Breast epithelium (tissue), 4 donors: Measurements from ENCODE around the gene HRH1. TPM values are rescaled to one million over a fixed set of nuclear protein-coding genes. Genes with fewer than 3 reads are reported as not detected.
A peak's percentile ranks its signal among the peaks of the same experiment; 100 is the strongest.

Source experiments
- DNase-seq, 2 donors: peaks; one replicate each; pipeline ENCODE4 v3.0.0-alpha.2; 2019; ENCODE audit warnings: low spot score in 2 of 2
- H3K27ac ChIP-seq, 2 donors: fragments of 200-600 bp; sonication (generic) in 1 of 2; one replicate each; pipeline ENCODE4 v1.5.1; 2016 to 2019; ENCODE audit warnings: mild to moderate bottlenecking in 1 of 2
- H3K27me3 ChIP-seq, 2 donors: fragments of 200-600 bp; sonication (generic) in 1 of 2; one replicate each; pipeline versions ENCODE4 v1.5.1 to v1.6.0; 2017 to 2019; ENCODE audit warnings: control low read depth in 1 of 2, mild to moderate bottlenecking in 1 of 2
- H3K36me3 ChIP-seq: fragments of 200-600 bp; one replicate; pipeline ENCODE4 v1.5.1; 2019
- H3K4me1 ChIP-seq, 2 donors: fragments of 200-600 bp; sonication (generic); one replicate each; pipeline ENCODE4 v1.5.1; 2016 to 2019; ENCODE audit warnings: control low read depth in 1 of 2
- H3K4me3 ChIP-seq, 3 donors: fragments of 200-600 bp; sonication (generic); 1 replicate in 2 of 3; 2 replicates in 1 of 3; pipeline ENCODE4 v1.5.1; 2016 to 2019; ENCODE audit warnings: mild to moderate bottlenecking in 3 of 3, moderate library complexity in 2 of 3
- H3K9me3 ChIP-seq, 2 donors: fragments of 200-600 bp; sonication (generic) in 1 of 2; one replicate each; pipeline ENCODE4 v1.5.1; 2016 to 2019; ENCODE audit warnings: control low read depth in 1 of 2
- CTCF ChIP-seq, 3 donors: fragments of 450-650 bp; IDR thresholded peaks; one replicate each; pipeline ENCODE4 v1.5.1; 2016 to 2017; ENCODE audit warnings: antibody characterized with exemption in 3 of 3, mild to moderate bottlenecking in 3 of 3, moderate library complexity in 3 of 3
- POLR2A ChIP-seq: fragments of 450-650 bp; IDR thresholded peaks from one replicate; pipeline ENCODE4 v1.6.1; 2016; ENCODE audit warnings: antibody characterized with exemption, mild to moderate bottlenecking, moderate library complexity
- POLR2AphosphoS5 ChIP-seq, 3 donors: sonication (generic); formaldehyde crosslinking; IDR thresholded peaks; one replicate each; pipeline ENCODE4 v1.6.1; 2017; ENCODE audit warnings: antibody characterized with exemption in 3 of 3
- intact Hi-C: fragments of 100-400 bp; cut with DNase I; formaldehyde crosslinking; loops from one replicate; pipeline ENCODE4 v1.15.1; 2023; ENCODE audit warnings: low total_unique reads
- total RNA-seq, 3 donors: library from RNA; depleted of rRNA; stranded (reverse); fragments of >200 nt; gene quantifications; one replicate each; pipeline ENCODE4 v1.1.0, GENCODE V29; 2016

Gene HRH1
- total RNA-seq, 3 donors from 2014 or later = 3.8 to 4.2 (median 3.9) TPM

DNA sequence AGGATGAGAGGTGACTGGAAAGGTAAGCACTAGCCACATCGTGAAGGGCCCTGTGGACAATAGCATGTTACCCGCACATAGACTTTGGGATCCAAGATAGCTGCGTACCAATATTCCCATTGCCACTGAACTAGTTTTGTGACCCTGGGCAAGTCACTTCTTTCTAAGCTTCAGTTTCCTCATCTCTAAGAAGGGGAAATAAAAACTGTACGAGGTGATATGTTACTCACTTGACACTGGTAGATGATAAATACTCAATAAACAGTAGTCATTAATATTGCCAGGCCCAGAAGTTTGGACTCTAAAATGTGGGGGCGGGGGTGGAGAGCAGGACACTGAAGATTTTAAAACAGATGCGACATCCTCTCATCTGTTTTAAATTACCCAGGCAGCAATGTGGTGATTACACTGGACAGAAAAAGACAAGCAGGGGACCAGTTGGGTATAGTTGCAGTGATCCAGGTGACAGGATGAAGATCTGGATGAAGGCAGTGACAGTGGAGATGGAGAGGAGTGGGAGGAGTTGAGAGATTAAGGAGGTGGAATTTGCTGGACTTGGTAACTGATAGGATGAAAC lies 120.4 kb downstream of the HRH1 start:
- intact Hi-C loops = no loop called here
- TF ChIP-seq CTCF (IDR thresholded peaks at IDR 0.05) (no peak), POLR2AphosphoS5 (IDR thresholded peaks at IDR 0.05) (no peak), POLR2A (no peak)
- no peaks in the 10 kb centered on the region for H3K36me3 ChIP-seq
- no peaks in the 10 kb centered on the region for H3K27me3 ChIP-seq
- no peak overlapping the region for H3K4me3 ChIP-seq
- no peaks in the 10 kb centered on the region for H3K9me3 ChIP-seq
- H3K4me1 ChIP-seq = peaks cover 7 to 10% of the 10 kb centered on the region in 2 donors
- no peak overlapping the region for H3K27ac ChIP-seq
- no peak for DNase-seq

DNA sequence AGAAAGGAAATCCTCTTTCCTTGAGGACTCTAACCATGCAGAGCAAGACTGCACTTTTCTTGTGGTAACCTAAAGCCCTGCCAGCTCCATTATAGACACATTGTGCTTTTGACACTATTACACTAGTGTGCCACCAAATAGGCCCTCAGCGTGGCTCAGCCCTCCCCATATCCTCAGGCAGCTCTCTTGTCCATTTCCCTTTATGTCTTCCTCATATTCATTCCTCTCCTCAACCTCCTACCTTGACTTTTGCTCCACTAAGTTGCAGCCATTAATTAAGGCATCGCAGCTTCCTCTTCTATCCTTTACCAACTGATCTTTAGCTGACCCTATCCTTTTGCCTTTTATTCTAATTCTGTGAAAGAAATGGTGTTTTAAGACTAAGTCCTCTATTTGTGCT lies 121.6 kb downstream of the HRH1 start:
- no peak for TF ChIP-seq POLR2A
- TF ChIP-seq CTCF (IDR thresholded peaks at IDR 0.05) = no peak
- no peak for TF ChIP-seq POLR2AphosphoS5 (IDR thresholded peaks at IDR 0.05)
- Histone ChIP-seq H3K4me3 (no peak overlapping the region), H3K4me1 (peaks cover 7 to 10% of the 10 kb centered on the region in 2 donors), H3K27ac (no peak overlapping the region), H3K27me3 (no peaks in the 10 kb centered on the region), H3K9me3 (no peaks in the 10 kb centered on the region), H3K36me3 (no peaks in the 10 kb centered on the region)
- intact Hi-C loops = no loop called here
- no peak for DNase-seq

- intact Hi-C loops = no loop called here
- Histone ChIP-seq H3K9me3 (no peaks in the 10 kb centered on the region), H3K4me3 (no peak overlapping the region), H3K27me3 (no peaks in the 10 kb centered on the region), H3K4me1 (peaks cover 7 to 10% of the 10 kb centered on the region in 2 donors), H3K27ac (no peak overlapping the region), H3K36me3 (no peaks in the 10 kb centered on the region)
- TF ChIP-seq POLR2AphosphoS5 (IDR thresholded peaks at IDR 0.05) (no peak), POLR2A (no peak), CTCF (IDR thresholded peaks at IDR 0.05) (no peak)
- no peak for DNase-seq
These were observed 122.6 kb downstream of the HRH1 start for GRCh38 chr3:11276901-11277300.

GRCh38 chr3:11282250-11283138 lies 128.2 kb downstream of the HRH1 start:
- TF ChIP-seq POLR2A = no peak
- TF ChIP-seq CTCF (IDR thresholded peaks at IDR 0.05) = no peak
- no peak for TF ChIP-seq POLR2AphosphoS5 (IDR thresholded peaks at IDR 0.05)
- Histone ChIP-seq H3K27ac (peak overlapping the region; percentile 10 to 74), H3K4me3 (no peak overlapping the region), H3K9me3 (no peaks in the 10 kb centered on the region), H3K4me1 (peaks cover 0 to 6% of the 10 kb centered on the region in 2 donors), H3K27me3 (no peaks in the 10 kb centered on the region), H3K36me3 (no peaks in the 10 kb centered on the region)
- intact Hi-C loops = no loop called here
- no peak for DNase-seq

GRCh38 chr3:11283139-11283475 lies 128.8 kb downstream of the HRH1 start:
- peaks cover 0 to 12% of the 10 kb centered on the region in 2 donors for H3K4me1 ChIP-seq
- no peak for DNase-seq
- H3K4me3 ChIP-seq = no peak overlapping the region
- H3K27ac ChIP-seq = peak overlapping the region in 1 of 2 donors; percentile 74
- intact Hi-C loops = no loop called here
- H3K27me3 ChIP-seq = no peaks in the 10 kb centered on the region
- H3K36me3 ChIP-seq = no peaks in the 10 kb centered on the region
- no peaks in the 10 kb centered on the region for H3K9me3 ChIP-seq
- TF ChIP-seq POLR2AphosphoS5 (IDR thresholded peaks at IDR 0.05) (no peak), CTCF (IDR thresholded peaks at IDR 0.05) (no peak), POLR2A (no peak)
